ENCODE data around the gene ARID3A. TPM values are rescaled to one million over a fixed set of nuclear protein-coding genes. Genes with fewer than 3 reads are reported as not detected.

ARID3A gene
- total RNA-seq, 1 donor from 2014 or later, result 35.6 TPM

DNA sequence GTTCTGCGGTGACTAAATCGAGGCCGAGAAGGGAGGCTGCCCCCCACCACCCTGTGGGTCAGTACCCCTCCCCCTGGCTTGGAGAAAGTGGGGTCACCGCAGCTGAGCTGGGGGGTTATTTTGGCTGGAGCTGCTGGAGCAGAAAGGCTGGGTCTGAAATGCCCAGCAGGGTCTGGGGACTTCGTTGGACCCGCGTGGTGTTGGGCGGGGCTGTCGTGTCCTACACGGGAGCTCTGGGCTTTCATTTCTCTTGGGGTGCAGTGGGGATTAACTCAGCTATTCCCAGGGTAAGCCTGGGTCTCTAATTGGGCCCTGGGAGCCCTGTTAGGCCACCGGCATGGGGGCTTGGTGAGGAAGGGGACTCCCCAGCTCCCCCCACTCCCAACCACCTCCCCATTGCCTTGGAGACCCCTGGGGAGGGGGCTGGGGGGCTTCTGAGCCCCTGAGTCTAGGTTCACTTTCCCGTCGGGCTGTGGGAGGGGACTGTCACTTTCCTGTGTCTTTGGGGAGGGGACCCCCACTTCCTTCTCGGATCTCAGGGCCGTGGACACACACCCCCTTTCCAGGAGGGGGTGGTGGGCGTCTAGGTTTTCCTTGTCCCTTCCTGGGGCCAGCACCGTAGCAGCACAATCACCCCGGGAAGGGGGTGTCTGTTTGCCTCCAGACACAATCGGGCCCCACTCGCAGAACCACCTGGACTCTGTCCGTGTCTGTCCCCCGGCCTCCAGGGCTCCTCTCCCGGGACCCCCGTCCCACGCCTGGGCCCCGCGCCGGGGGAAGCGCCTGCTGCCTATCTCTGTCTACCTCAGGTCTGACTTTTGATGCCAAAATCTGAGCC, 48.1 kb downstream of the ARID3A start:
- H3K27ac Mint-ChIP-seq, result no peak overlapping the region
- H3K4me1 Mint-ChIP-seq, result no peaks in the 10 kb centered on the region
- H3K4me3 Mint-ChIP-seq, result no peak overlapping the region
- peaks cover 5% of the 10 kb centered on the region for H3K9me3 Mint-ChIP-seq
- no peaks in the 10 kb centered on the region for H3K27me3 Mint-ChIP-seq
- DNase-seq, result no peak
- intact Hi-C loops (cut with micrococcal nuclease), result no loop called here
- peaks cover 25% of the 10 kb centered on the region for H3K36me3 Mint-ChIP-seq (ENCODE audit: low read depth)

GRCh38 chr19:974564-975257, 48.9 kb downstream of the ARID3A start:
- peaks cover 22% of the 10 kb centered on the region for H3K36me3 Mint-ChIP-seq (ENCODE audit: low read depth)
- no peak overlapping the region for H3K27ac Mint-ChIP-seq

GRCh38 chr19:976476-976875, 50.6 kb downstream of the ARID3A start:
- H3K9me3 Mint-ChIP-seq, result no peaks in the 10 kb centered on the region
- no peaks in the 10 kb centered on the region for H3K4me1 Mint-ChIP-seq
- peaks cover 7% of the 10 kb centered on the region for H3K36me3 Mint-ChIP-seq (ENCODE audit: low read depth)
- DNase-seq, result no peak
- no peaks in the 10 kb centered on the region for H3K27me3 Mint-ChIP-seq
- no peak overlapping the region for H3K27ac Mint-ChIP-seq
- intact Hi-C loops (cut with micrococcal nuclease), result no loop called here
- no peak overlapping the region for H3K4me3 Mint-ChIP-seq

More at GRCh38 chr19:974564-975257, 48.9 kb downstream of the ARID3A start:
- Mint-ChIP-seq H3K9me3 (peaks cover 5% of the 10 kb centered on the region), H3K4me1 (no peaks in the 10 kb centered on the region), H3K4me3 (no peak overlapping the region), H3K27me3 (no peaks in the 10 kb centered on the region)
- no peak for DNase-seq
- intact Hi-C loops (cut with micrococcal nuclease), result no loop called here

DNA sequence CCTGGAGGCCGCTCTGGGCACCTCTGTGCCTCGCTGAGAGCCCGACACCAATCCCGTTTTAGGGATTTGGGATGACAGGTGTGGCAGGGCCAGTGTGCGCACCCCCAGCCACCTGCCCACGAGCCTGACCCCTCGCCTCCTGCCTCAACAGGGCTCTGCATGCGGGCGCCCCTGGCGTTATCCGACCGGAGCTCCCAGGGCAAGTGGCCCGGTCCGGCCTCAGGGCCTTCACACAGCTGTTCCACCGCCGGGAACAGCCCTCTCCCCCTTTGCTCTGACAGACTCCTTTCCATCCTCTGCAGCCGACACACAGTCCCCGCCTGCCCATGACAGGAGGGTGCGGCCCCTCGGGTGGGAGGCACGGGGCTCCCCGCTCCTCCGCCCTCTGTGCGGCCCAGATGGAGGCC, 51.2 kb downstream of the ARID3A start:
- Mint-ChIP-seq H3K9me3 (no peaks in the 10 kb centered on the region), H3K4me1 (no peaks in the 10 kb centered on the region), H3K27me3 (no peaks in the 10 kb centered on the region), H3K36me3 (ENCODE audit: low read depth) (peaks cover 4% of the 10 kb centered on the region), H3K4me3 (no peak overlapping the region), H3K27ac (no peak overlapping the region)
- intact Hi-C loops (cut with micrococcal nuclease), result no loop called here
- DNase-seq, result no peak

DNA sequence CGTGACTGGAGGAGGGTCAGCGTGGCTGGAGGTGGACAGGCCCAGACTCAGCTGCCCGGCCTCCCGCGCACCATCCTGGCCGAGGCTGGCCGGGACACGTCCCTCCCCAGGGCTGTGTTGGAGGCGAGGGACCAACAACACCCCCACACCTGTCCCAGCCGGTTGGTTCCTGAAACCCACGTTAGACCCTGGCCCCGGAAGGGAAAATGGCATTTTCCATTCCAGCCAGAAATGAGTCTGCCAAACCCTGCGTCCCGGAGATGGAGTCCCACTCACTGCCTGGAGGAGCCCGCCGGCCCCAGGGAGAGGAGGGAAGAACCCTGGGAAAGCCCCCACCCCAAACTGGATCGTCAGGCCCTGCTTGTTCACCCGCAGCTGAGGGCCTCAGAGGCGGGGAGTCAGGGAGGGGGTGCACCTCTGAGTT, 53.5 kb downstream of the ARID3A start:
- intact Hi-C loops (cut with micrococcal nuclease), result no loop called here
- Mint-ChIP-seq H3K36me3 (ENCODE audit: low read depth) (peaks cover 2% of the 10 kb centered on the region), H3K27ac (no peak overlapping the region), H3K4me1 (peaks cover 1% of the 10 kb centered on the region), H3K4me3 (no peak overlapping the region), H3K27me3 (no peaks in the 10 kb centered on the region), H3K9me3 (no peaks in the 10 kb centered on the region)
- DNase-seq, result no peak

- DNase-seq, result no peak
- intact Hi-C loops (cut with micrococcal nuclease), result no loop called here
- Mint-ChIP-seq H3K27ac (no peak overlapping the region), H3K36me3 (ENCODE audit: low read depth) (peaks cover 6% of the 10 kb centered on the region), H3K9me3 (no peaks in the 10 kb centered on the region), H3K4me1 (peaks cover 7% of the 10 kb centered on the region), H3K27me3 (no peaks in the 10 kb centered on the region), H3K4me3 (no peak overlapping the region)
Measured at GRCh38 chr19:980133-980998, 54.5 kb downstream of the ARID3A start.

DNA sequence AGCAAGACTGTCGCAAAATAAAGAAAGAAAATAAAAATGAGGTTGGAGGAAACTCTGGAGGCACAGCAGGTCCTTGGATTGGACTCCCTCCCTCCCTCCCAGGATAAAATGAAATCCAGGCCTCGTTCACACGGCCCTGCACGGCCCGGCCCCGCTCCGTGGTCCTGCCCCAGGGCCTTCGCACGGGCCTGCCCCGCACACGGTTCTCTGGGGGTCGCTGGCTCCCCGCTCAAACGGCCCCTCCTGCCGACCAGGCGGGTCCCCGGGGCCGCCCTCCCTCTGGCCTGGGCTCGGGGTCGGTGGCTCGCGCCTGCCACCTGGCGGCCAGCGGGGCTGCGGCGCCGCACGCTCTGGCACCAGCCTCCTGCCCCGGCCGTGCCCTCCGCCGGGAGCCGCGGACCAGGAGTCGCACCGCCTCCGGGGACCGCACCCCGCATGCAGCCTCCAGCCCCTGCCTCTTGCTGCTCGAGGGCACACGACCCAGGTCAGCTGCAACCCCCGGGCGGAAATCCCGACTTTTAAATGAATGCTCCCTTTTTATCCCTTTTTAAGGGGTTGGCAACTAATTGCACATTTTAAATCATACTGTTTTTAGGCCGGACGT, 56.8 kb downstream of the ARID3A start:
- DNase-seq, result peak; percentile 95
- peaks cover 13% of the 10 kb centered on the region for H3K36me3 Mint-ChIP-seq (ENCODE audit: low read depth)
- no peak overlapping the region for H3K4me3 Mint-ChIP-seq
- peaks cover 10% of the 10 kb centered on the region for H3K4me1 Mint-ChIP-seq
- H3K27me3 Mint-ChIP-seq, result no peaks in the 10 kb centered on the region
- no peak overlapping the region for H3K27ac Mint-ChIP-seq
- intact Hi-C loops (cut with micrococcal nuclease), result loop anchor here (1.0 to 2.0 kb wide), 2 partner anchors 61 to 120 kb away; no protein-coding TSS in a partner anchor
- H3K9me3 Mint-ChIP-seq, result no peaks in the 10 kb centered on the region

DNA sequence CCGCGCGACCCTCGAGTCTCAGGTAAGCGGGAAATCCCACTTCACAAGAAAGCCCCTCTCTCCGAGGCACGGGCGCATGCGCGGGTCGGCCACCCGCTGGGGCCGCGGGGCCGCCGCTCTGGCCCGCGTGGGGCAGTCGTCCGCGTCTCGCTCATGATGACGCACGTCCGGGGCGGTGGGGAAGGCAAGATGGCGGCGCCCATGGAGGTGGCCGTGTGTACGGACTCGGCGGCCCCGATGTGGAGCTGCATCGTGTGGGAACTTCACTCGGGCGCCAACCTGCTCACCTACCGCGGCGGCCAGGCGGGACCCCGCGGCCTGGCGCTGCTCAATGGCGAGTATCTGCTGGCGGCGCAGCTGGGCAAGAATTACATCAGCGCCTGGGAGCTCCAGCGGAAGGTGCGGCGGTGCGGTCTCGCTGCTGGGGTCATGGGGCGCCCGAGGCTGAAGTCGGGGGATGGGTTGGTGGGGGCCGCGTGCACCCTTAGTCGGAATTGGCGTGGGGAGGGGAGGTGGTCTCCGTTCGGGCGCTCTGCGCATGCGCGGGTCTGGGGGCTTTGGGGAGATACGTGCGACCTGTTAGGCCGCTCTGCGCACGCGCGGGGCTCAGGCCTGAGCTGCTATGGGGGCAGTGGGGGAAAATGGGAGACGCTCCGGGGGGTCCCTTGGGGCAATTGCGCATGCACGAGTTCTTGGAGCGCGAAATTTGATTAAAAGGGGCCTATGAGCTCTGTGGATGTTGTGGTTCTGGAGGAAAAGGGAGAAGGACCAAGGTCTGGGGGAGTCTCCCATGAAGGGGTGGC, 58.5 kb downstream of the ARID3A start, which contains the start of gene WDR18:
Gene WDR18 (plus strand): TSS at position 181 of the 803 bp plus-strand sequence. CDS start 9 bp downstream, at position 190.
- peak within 1 kb of the TSS; percentile 94 for H3K27ac Mint-ChIP-seq
- no peaks in the 10 kb centered on the region for H3K27me3 Mint-ChIP-seq
- intact Hi-C loops (cut with micrococcal nuclease), result loop anchor here (1.0 kb wide), 1 partner anchor 59 kb away; no protein-coding TSS in a partner anchor
- peak within 1 kb of the TSS; percentile 98 for H3K4me3 Mint-ChIP-seq
- peaks cover 19% of the 10 kb centered on the region for H3K36me3 Mint-ChIP-seq (ENCODE audit: low read depth)
- peak; percentile 98 for DNase-seq
- no peaks in the 10 kb centered on the region for H3K9me3 Mint-ChIP-seq
- peaks cover 10% of the 10 kb centered on the region for H3K4me1 Mint-ChIP-seq

GRCh38 chr19:986083-986482, 60.2 kb downstream of the ARID3A start:
- H3K4me1 Mint-ChIP-seq, result peaks cover 10% of the 10 kb centered on the region
- H3K36me3 Mint-ChIP-seq (ENCODE audit: low read depth), result peaks cover 25% of the 10 kb centered on the region
- no peak overlapping the region for H3K27ac Mint-ChIP-seq
- H3K9me3 Mint-ChIP-seq, result no peaks in the 10 kb centered on the region
- H3K27me3 Mint-ChIP-seq, result no peaks in the 10 kb centered on the region
- no peak for DNase-seq
- H3K4me3 Mint-ChIP-seq, result peak overlapping the region; percentile 98
- intact Hi-C loops (cut with micrococcal nuclease), result no loop called here

DNA sequence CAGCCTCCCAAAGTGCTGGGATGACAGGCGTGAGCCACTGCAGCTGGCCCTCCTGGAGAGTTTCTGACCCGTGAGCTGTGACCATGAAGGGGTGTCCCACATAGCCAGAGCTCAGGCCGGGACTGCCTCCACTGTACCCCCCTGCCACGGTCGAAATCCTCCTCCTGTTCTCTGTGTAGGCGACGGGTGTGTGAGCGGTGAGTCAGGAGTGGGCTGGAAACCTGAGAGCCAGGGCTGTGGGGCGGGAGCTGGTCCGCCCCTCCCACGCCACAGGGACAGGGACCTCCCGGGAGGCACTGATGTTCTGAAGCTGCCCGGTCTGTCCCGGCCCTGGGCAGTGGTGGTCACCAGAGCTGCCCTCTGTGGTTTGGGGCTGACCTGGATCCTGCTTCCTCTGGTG, 62.2 kb downstream of the ARID3A start:
- Mint-ChIP-seq H3K9me3 (no peaks in the 10 kb centered on the region), H3K4me3 (no peak overlapping the region), H3K27me3 (no peaks in the 10 kb centered on the region), H3K27ac (no peak overlapping the region), H3K4me1 (peaks cover 10% of the 10 kb centered on the region), H3K36me3 (ENCODE audit: low read depth) (peaks cover 26% of the 10 kb centered on the region)
- DNase-seq, result no peak
- intact Hi-C loops (cut with micrococcal nuclease), result no loop called here

DNA sequence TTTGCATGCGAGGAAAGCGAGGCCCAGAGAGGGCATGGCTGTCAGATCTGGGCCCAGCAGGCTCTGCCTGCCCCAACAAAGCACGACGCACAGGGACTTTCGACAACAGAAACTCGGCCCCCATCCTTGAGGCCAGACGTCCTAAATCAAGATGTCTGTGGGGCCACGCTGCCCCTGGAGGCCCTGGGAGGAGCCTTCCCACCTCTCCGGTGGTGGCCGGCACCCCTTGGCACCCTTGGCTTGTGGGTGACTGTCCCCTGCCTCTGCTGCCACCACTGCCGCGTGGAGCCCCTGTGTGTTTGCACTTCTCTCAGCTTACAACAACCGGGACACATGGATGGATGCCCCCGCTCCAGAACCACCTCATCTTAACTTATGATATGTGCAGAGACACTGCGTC, 62.7 kb downstream of the ARID3A start:
- intact Hi-C loops (cut with micrococcal nuclease), result no loop called here
- Mint-ChIP-seq H3K4me1 (peaks cover 10% of the 10 kb centered on the region), H3K27ac (no peak overlapping the region), H3K9me3 (no peaks in the 10 kb centered on the region), H3K36me3 (ENCODE audit: low read depth) (peaks cover 29% of the 10 kb centered on the region), H3K4me3 (no peak overlapping the region), H3K27me3 (no peaks in the 10 kb centered on the region)
- no peak for DNase-seq

GRCh38 chr19:989381-990081, 63.7 kb downstream of the ARID3A start:
- Mint-ChIP-seq H3K36me3 (ENCODE audit: low read depth) (peaks cover 29% of the 10 kb centered on the region), H3K4me3 (no peak overlapping the region)
- intact Hi-C loops (cut with micrococcal nuclease), result no loop called here

More at GRCh38 chr19:989381-990081, 63.7 kb downstream of the ARID3A start:
- no peak overlapping the region for H3K27ac Mint-ChIP-seq
- no peak for DNase-seq
- no peaks in the 10 kb centered on the region for H3K27me3 Mint-ChIP-seq
- no peaks in the 10 kb centered on the region for H3K9me3 Mint-ChIP-seq
- H3K4me1 Mint-ChIP-seq, result peaks cover 9% of the 10 kb centered on the region
